GM23248 (cell line): ENCODE data around the gene CNKSR3. TPM values are rescaled to one million over a fixed set of nuclear protein-coding genes. Genes with fewer than 3 reads are reported as not detected.
A peak's percentile ranks its signal among the peaks of the same experiment; 100 is the strongest.

Experiments used
- DNase-seq: peaks from one replicate; pipeline ENCODE4 v3.0.0-alpha.2; 2015
- H2AFZ ChIP-seq: fragments of 200-600 bp; sonication (generic); 2 replicates; pipeline ENCODE4 v1.6.1; 2016; ENCODE audit warnings: antibody characterized with exemption
- H3F3A ChIP-seq: fragments of 200-600 bp; sonication (generic); 2 replicates; pipeline ENCODE4 v1.6.1; 2016; ENCODE audit warnings: mild to moderate bottlenecking, antibody characterized with exemption, mixed run types; ENCODE audit not compliant: insufficient read depth
- H3K27ac ChIP-seq: fragments of 200-600 bp; sonication (generic); 2 replicates; pipeline ENCODE4 v1.5.1; 2016; ENCODE audit warnings: mild to moderate bottlenecking
- H3K27me3 ChIP-seq: fragments of 200-600 bp; sonication (generic); replicated peaks from 2 replicates; pipeline ENCODE4 v1.6.1; 2016; ENCODE audit warnings: mild to moderate bottlenecking; ENCODE audit not compliant: insufficient read depth
- H3K36me3 ChIP-seq: fragments of 200-600 bp; sonication (generic); 2 replicates; pipeline ENCODE4 v1.6.1; 2016; ENCODE audit warnings: low read depth, mild to moderate bottlenecking
- H3K4me1 ChIP-seq: fragments of 200-600 bp; sonication (generic); 2 replicates; pipeline ENCODE4 v1.6.1; 2016; ENCODE audit warnings: mild to moderate bottlenecking; ENCODE audit not compliant: insufficient read depth
- H3K4me2 ChIP-seq: fragments of 200-600 bp; sonication (generic); one replicate; pipeline ENCODE4 v1.6.1; 2016; ENCODE audit warnings: mild to moderate bottlenecking; ENCODE audit not compliant: unreplicated experiment
- H3K4me3 ChIP-seq: fragments of 200-600 bp; sonication (generic); 2 replicates; pipeline ENCODE4 v1.5.1; 2016; ENCODE audit warnings: mild to moderate bottlenecking
- H3K79me2 ChIP-seq: fragments of 200-600 bp; sonication (generic); 2 replicates; pipeline ENCODE4 v1.6.1; 2016; ENCODE audit warnings: mild to moderate bottlenecking; ENCODE audit not compliant: insufficient read depth
- H3K9ac ChIP-seq: fragments of 200-600 bp; sonication (generic); 2 replicates; pipeline ENCODE4 v1.6.1; 2016; ENCODE audit warnings: mild to moderate bottlenecking
- H3K9me2 ChIP-seq: fragments of 200-600 bp; sonication (generic); 2 replicates; pipeline ENCODE4 v1.6.1; 2016; ENCODE audit warnings: mixed run types, mild to moderate bottlenecking, moderate library complexity; ENCODE audit not compliant: insufficient read depth
- H3K9me3 ChIP-seq: fragments of 200-600 bp; sonication (generic); one replicate; pipeline ENCODE4 v1.6.1; 2017; ENCODE audit warnings: low read depth
- H4K20me1 ChIP-seq: fragments of 200-600 bp; sonication (generic); 2 replicates; pipeline ENCODE4 v1.6.0; 2016; ENCODE audit not compliant: insufficient read depth
- EZH2 ChIP-seq: fragments of 200-600 bp; sonication (generic); IDR thresholded peaks from 2 replicates; pipeline ENCODE4 v1.6.1; 2018; ENCODE audit warnings: antibody characterized with exemption, mild to moderate bottlenecking; ENCODE audit not compliant: insufficient read depth, poor library complexity, severe bottlenecking
- EZH2phosphoT487 ChIP-seq: fragments of 200-600 bp; sonication (generic); IDR thresholded peaks from 2 replicates; pipeline ENCODE4 v1.6.1; 2018; ENCODE audit warnings: antibody characterized with exemption, moderate library complexity, mild to moderate bottlenecking, low read depth; ENCODE audit not compliant: insufficient read depth
- WGBS, 2 experiments: methylation state at CpG; one replicate each; pipeline ENCODE4 v1.1.6; 2015 to 2017; ENCODE audit warnings: low lambda C conversion rate in 2 of 2, low coverage in 1 of 2; ENCODE audit errors: missing lambda C conversion rate in 2 of 2; 5-methylcytosine and 5-hydroxymethylcytosine counted together
- in situ Hi-C: fragments of 300-500 bp; cut with MboI; formaldehyde crosslinking; loops from 2 replicates; pipeline ENCODE4 v1.15.0; 2020
- polyA plus RNA-seq: library from polyadenylated mRNA; unstranded; fragments of >200 nt; fragmentation: Nextera tagmentation; extraction: Ambion mirVana; gene quantifications from 2 replicates; pipeline ENCODE4 v1.2.1, GENCODE V29; 2016
- total RNA-seq: library from RNA; depleted of rRNA; stranded (reverse); fragments of >200 nt; shearing (Covaris generic); gene quantifications from 2 replicates; pipeline ENCODE4 v1.2.3, GENCODE V29; 2014

CNKSR3 gene
- total and polyA plus RNA-seq, 2 experiments from 2014 or later = 1.7 to 1.9 TPM

DNA sequence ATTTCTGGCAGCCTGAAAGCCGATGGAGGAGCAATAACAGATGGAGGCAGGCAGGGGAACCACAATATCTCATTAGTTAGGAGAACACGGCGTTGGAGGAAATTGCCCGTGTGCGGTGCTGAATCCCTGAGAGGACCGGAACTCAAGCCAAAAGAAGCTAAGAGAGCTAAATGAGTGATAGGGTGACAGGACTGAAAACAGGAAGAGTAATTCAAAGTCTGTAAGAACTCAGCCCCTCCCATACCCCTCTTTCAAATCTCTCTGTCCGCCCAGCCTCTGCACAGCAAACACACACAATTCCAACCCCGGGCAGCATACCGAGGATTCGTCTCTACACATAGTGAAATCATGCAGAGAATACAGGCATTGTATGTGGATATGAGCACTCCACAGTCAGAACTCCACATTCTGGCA, 151.3 kb downstream of the CNKSR3 start:
- DNase-seq = peak; percentile 22
- Histone ChIP-seq H3K9me2 (no peaks in the 10 kb centered on the region), H3K4me3 (peak overlapping the region; percentile 22; the same call in 1 of the 2 replicates), H3K27ac (no peak overlapping the region), H3K9ac (no peak overlapping the region), H3K79me2 (no peaks in the 10 kb centered on the region), H3F3A (no peaks in the 10 kb centered on the region), H3K9me3 (no peaks in the 10 kb centered on the region), H3K36me3 (no peaks in the 10 kb centered on the region), H4K20me1 (no peaks in the 10 kb centered on the region), H3K4me1 (no peaks in the 10 kb centered on the region), H3K27me3 (no peaks in the 10 kb centered on the region), H2AFZ (peak overlapping the region; percentile 15; the same call in 1 of the 2 replicates), H3K4me2 (no peak overlapping the region)
- in situ Hi-C loops = no loop called here
- WGBS, 2 experiments = 7 to 9% methylated on average over 10 of the region's 10 CpGs
- TF ChIP-seq EZH2phosphoT487 (no peak), EZH2 (no peak)

DNA sequence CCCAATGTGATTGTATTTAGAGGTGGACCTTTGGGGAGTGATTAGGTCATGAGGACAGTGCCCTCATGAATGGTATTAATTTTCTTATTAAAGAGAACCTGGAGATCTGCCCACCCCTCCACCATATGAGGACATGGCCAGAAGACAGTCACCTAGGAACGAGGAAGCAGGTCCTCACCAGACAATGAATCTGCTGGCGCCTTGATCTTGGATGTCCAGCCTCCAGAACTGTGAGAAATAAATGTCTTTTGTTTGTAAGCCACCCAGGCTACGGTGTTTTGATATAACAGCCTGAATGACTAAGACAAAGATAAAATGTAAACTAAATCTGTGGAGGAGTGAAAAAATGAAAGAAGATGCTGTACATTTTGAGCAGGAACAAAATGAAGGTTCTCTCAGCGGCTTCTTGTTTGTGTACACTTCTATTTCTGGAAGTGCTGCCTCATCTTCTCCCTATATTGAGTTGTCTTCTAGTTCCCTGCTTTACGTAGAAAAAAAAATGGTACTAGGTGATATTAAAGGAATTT, 152.4 kb downstream of the CNKSR3 start:
- no peaks in the 10 kb centered on the region for H4K20me1 ChIP-seq
- no peaks in the 10 kb centered on the region for H3F3A ChIP-seq
- in situ Hi-C loops = no loop called here
- H3K27me3 ChIP-seq = no peaks in the 10 kb centered on the region
- no peaks in the 10 kb centered on the region for H3K79me2 ChIP-seq
- H2AFZ ChIP-seq = no peak overlapping the region
- DNase-seq = no peak
- WGBS, 2 experiments = 75 to 84% methylated on average over 5 of the region's 5 CpGs
- no peaks in the 10 kb centered on the region for H3K4me1 ChIP-seq
- H3K9me2 ChIP-seq = no peaks in the 10 kb centered on the region
- H3K9ac ChIP-seq = no peak overlapping the region
- no peaks in the 10 kb centered on the region for H3K9me3 ChIP-seq
- no peaks in the 10 kb centered on the region for H3K36me3 ChIP-seq
- H3K4me3 ChIP-seq = no peak overlapping the region
- no peak overlapping the region for H3K4me2 ChIP-seq
- H3K27ac ChIP-seq = no peak overlapping the region
- TF ChIP-seq EZH2phosphoT487 (no peak), EZH2 (no peak)

DNA sequence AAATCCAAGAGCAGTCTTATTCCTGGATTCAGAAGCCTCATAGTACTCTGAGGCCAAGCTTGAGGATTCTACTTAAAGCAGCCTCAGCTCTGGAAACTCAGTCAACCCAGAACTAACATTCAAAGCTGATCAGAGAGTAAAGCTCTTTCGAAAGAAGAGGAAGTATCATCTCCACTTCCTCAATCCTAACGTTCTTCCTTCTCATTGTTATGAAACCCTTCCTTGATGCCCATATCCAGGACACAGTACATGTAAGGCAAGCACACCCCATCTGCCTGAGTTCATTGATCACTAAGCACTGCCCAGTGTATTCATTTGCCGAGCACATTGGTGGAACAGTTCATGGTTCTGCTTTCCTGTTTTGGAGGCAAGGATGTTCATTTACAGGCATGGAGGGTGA, 153.8 kb downstream of the CNKSR3 start, which contains the start of gene IPCEF1:
Gene IPCEF1 (minus strand): TSS at position 114 of the 400 bp plus-strand sequence. CDS start 90,856 bp downstream, outside the sequence.
- H2AFZ ChIP-seq = no peak within 1 kb of the TSS
- H3K79me2 ChIP-seq = no peaks in the 10 kb centered on the region
- H3K9me2 ChIP-seq = no peaks in the 10 kb centered on the region
- H3K4me1 ChIP-seq = no peaks in the 10 kb centered on the region
- H3K9me3 ChIP-seq = no peaks in the 10 kb centered on the region
- no peak for DNase-seq
- no peaks in the 10 kb centered on the region for H4K20me1 ChIP-seq
- no peak within 1 kb of the TSS for H3K9ac ChIP-seq
- no peaks in the 10 kb centered on the region for H3K36me3 ChIP-seq
- no peak within 1 kb of the TSS for H3K27ac ChIP-seq
- no peak within 1 kb of the TSS for H3K4me2 ChIP-seq
- no peaks in the 10 kb centered on the region for H3F3A ChIP-seq
- H3K27me3 ChIP-seq = no peaks in the 10 kb centered on the region; the same call in 1 of the 2 replicates
- in situ Hi-C loops = no loop called here
- TF ChIP-seq EZH2phosphoT487 = no peak
- no peak for TF ChIP-seq EZH2
- WGBS, 2 experiments = 68 to 76% methylated on average over 3 of the region's 3 CpGs
- H3K4me3 ChIP-seq = no peak within 1 kb of the TSS

DNA sequence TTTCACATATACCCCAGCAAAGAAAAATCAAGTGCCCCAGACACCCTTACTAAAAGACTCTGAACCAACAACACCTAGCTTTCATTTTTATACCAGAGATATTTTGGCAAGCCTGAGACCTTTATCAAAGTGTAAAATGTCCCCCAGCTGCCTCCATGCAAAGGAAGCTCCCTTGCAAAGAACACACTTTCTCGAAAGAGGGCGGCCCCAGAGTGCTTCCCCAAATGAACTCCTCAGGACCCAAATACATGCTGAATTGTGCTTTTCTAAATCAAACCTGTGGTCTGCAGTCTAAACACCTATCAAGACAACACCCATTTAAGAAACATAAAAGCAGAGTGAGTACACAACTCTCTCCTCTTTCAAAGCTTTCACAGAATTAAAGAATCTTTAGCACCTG, 154.4 kb downstream of the CNKSR3 start:
- no peaks in the 10 kb centered on the region; the same call in 1 of the 2 replicates for H3K27me3 ChIP-seq
- H3K9ac ChIP-seq = no peak overlapping the region
- H3F3A ChIP-seq = no peaks in the 10 kb centered on the region
- no peak for DNase-seq
- H2AFZ ChIP-seq = no peak overlapping the region
- no peak overlapping the region for H3K27ac ChIP-seq
- no peak for TF ChIP-seq EZH2
- no peak for TF ChIP-seq EZH2phosphoT487
- no peaks in the 10 kb centered on the region for H3K9me3 ChIP-seq
- in situ Hi-C loops = no loop called here
- H3K9me2 ChIP-seq = no peaks in the 10 kb centered on the region
- no peaks in the 10 kb centered on the region for H4K20me1 ChIP-seq
- no peaks in the 10 kb centered on the region for H3K4me1 ChIP-seq
- no peak overlapping the region for H3K4me3 ChIP-seq
- no peaks in the 10 kb centered on the region for H3K36me3 ChIP-seq
- WGBS, 2 experiments = 85 to 92% methylated on average over 2 of the region's 2 CpGs
- H3K79me2 ChIP-seq = no peaks in the 10 kb centered on the region
- H3K4me2 ChIP-seq = no peak overlapping the region

DNA sequence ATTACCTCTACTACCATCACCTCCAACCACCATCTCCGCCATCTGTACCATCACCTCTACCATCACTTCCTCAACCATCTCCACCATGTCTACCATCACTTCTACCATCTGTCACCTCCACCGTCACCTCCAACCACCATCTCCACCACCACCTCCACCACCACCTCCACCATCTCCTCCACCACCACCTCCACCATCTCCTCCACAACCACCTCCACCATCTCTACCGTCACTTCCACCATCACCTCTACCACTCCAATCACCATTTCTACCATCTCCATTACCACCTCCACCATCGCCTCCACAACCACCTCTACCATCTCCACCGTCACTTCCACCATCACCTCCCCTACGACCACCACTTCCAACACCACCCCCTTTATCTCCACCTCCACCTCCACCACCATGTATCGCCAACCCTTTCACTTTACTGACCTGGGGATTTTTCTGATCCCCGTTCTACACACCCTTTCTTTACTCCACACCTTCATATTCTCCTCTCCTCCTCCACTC, 156.2 kb downstream of the CNKSR3 start:
- no peak overlapping the region for H3K9ac ChIP-seq
- H3K9me2 ChIP-seq = no peaks in the 10 kb centered on the region
- no peaks in the 10 kb centered on the region for H3K9me3 ChIP-seq
- no peaks in the 10 kb centered on the region for H3F3A ChIP-seq
- H4K20me1 ChIP-seq = no peaks in the 10 kb centered on the region
- H3K4me1 ChIP-seq = no peaks in the 10 kb centered on the region
- DNase-seq = no peak
- no peak overlapping the region for H3K4me3 ChIP-seq
- H3K79me2 ChIP-seq = no peaks in the 10 kb centered on the region
- H2AFZ ChIP-seq = no peak overlapping the region
- H3K27me3 ChIP-seq = no peaks in the 10 kb centered on the region; the same call in 1 of the 2 replicates
- in situ Hi-C loops = no loop called here
- 76 to 81% methylated on average over 7 to 8 of the region's 8 CpGs for WGBS, 2 experiments
- TF ChIP-seq EZH2 (no peak), EZH2phosphoT487 (no peak)
- H3K27ac ChIP-seq = no peak overlapping the region
- no peaks in the 10 kb centered on the region for H3K36me3 ChIP-seq
- H3K4me2 ChIP-seq = no peak overlapping the region
